GM23248 (cell line): Measurements from ENCODE around the gene ACVRL1.

Experiments used
- EZH2 ChIP-seq: fragments of 200-600 bp; sonication (generic); IDR thresholded peaks from 2 replicates; pipeline ENCODE4 v1.6.1; 2018; ENCODE audit warnings: antibody characterized with exemption, mild to moderate bottlenecking; ENCODE audit not compliant: insufficient read depth, poor library complexity, severe bottlenecking
- EZH2phosphoT487 ChIP-seq: fragments of 200-600 bp; sonication (generic); IDR thresholded peaks from 2 replicates; pipeline ENCODE4 v1.6.1; 2018; ENCODE audit warnings: antibody characterized with exemption, moderate library complexity, mild to moderate bottlenecking, low read depth; ENCODE audit not compliant: insufficient read depth

DNA sequence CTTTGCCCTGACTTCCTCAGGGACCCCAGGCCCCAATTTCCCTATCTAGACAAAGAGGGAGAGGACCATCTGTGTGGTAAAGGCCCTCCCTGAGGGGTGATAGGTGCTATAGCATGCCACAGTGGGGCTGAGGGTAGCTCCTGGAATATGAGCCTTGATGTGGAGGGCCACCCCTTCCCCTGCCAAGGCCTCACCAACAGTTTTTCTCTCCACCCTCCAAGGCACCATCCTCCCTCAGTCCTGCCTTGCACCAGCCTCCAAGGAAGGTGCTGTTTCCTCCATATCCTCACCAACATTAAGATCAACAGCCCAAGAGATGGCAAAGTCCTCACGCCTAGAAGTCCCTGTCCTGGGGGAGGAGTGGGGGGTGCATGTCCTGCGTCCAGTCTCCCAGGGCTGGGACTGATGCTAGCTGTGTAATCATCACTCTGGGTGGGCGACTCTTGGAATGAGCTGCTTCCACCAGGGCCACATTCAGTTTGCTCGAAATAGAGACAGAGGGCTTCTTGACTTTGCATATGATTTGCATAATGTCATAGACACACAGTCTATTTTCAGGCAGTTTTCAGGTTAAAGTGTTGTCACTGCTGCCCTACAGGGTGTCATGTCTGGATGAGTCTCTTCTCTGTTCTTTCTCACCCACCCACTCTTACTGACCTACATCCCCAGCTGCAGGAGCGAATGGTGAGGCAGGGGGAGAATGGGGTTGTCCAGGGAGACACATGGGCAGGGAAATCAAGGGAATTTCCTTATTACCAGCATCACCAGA, 17.4 kb downstream of the ACVRL1 start:
- TF ChIP-seq EZH2, result no peak
- no peak for TF ChIP-seq EZH2phosphoT487
